Activated CD4-positive, alpha-beta T cell treated with anti-CD3 and anti-CD28 coated beads, Interleukin-2, amount 50 U/mL, for 16 hours (primary cell): ENCODE measurements around the gene SH3BP4.

Experiments
- DNase-seq: peaks from one replicate; pipeline ENCODE4 v3.0.0-alpha.2; 2020

SH3BP4 gene

DNA sequence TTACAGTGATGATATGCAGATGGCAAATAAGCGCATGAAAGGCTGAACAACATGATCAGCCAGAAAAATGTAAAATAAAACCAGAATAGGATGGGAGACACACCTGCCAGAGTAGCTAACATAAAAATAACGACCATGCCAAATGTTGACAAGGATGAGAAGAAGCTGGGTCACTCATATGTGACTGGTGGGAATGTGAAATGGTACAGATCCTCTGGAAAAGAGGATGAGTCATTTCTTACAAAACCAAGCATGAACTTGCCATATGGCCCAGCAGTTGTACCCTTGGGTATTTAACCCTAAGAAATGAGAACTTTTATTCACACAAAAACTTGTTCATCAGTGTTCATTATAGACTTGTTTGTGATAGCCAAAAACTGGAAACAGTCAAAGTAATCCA is 143.8 kb downstream of the SH3BP4 start:
- no peak for DNase-seq

DNA sequence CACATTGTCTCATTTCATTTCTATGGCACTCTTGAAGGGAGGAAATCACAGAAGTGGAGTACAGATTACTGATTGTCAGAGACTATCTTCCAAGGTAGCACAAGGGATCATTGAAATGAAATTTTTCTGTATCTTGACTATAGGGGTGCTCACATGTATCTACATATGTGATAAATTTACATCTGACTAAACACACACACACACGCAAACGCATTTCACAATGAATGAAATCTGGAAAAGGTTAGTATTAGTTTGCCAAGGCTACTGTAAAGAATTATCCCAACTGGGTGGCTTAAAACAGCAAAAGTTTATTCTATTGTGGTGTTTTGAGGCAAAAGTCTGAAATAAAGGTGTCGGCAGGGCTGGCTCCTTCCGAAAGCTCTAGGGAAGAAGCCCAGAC is 144.6 kb downstream of the SH3BP4 start:
- DNase-seq: no peak

DNA sequence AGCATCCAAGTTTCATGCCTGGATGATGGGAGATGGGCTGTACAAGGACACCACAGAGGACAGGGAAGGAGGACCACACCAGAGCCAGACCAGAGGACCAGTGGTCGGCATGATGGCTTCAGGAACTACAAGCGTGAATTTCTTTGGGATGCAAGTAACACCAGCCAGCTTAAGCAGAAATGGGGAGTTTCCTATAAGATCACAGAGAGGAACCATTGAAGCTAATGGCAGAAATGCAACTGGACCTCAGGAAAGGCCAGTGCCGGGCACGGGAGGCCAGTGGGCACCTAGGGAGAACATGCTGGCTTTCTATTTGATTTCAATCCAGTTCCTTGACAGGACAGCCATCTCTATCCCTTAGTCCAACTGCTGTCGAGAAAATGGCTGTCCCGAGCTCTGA is 145.4 kb downstream of the SH3BP4 start:
- DNase-seq: no peak

DNA sequence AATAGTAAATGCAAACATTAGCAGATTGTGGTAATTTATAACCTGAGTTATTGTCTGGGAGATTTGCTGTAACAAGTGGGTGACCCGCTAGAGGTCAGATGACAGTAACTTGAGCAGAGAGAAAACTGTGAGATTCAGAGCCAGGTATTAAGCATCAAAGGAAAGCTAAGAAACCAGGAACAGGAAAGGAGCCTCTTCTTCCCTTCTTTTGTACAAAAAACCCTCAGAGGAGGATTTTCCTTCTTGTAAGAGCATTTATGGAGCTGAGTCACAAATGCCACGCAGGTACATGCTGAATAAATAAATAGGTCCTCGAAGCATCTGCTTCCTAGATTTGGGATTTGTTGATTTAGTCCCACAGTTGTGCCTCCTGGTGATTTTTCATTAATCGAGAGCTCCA is 146.5 kb downstream of the SH3BP4 start:
- no peak for DNase-seq

DNA sequence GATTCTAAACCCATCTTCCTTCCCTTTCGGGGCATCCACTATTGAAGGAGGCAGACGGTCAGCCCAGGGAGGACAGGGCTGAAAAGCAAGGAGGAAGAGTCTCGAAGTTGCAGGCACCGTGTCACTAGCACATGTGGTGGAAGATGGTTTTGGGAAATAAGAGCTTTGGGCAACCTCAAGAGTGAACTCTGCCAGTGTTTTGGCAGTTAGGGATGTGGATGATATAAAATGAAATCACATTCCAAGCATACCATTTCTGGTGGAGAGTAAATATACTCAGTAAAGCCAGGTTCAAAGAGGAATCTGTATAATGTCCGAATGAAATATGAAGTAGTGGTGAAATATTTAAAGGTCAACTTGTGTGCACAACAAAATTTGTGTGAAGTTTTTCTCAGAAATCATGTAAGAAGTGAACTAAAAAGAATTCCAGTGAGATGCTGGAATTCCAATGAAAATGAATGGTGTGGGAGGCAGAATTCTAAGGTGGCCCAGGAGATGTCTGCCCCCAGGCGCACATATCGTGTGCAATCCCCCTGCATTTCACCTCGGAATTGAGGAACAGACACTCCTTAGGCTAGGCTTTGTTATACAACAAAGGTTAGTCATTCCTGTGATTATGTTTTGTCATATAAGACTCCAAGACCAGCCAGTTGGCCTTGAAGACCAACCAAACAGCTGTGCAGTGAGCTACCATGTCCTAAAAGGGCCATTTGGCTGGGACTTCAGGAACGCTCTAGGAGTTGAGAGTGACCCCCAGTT is 147.1 kb downstream of the SH3BP4 start:
- DNase-seq: no peak

DNA sequence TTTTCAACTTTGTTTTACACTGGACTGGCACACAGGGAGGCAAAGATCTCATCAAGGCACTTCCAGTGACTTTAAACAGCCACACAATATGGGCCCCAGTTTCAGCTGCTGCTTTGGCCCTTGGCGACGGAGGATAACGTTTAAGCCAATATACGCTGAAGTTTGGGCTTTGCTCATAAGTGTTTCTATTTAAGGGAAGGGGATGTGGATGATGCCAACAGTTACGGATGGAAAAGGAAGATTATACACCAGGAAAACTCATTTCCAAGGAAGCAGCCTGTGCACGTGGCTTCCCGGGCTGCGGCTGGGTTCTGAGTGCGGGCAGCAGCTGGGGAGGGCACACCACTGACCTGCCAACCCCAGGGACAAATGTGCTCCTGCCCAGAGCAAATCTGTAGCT is 151.1 kb downstream of the SH3BP4 start:
- no peak for DNase-seq
